ENCODE data around the gene IGFBP4. TPM values are rescaled to one million over a fixed set of nuclear protein-coding genes. Genes with fewer than 3 reads are reported as not detected.

The IGFBP4 gene
- polyA plus RNA-seq, 1 of the 3 experiments (the other 2 are of a cell fraction), result 128 TPM

- TF ChIP-seq, protein P1, sequence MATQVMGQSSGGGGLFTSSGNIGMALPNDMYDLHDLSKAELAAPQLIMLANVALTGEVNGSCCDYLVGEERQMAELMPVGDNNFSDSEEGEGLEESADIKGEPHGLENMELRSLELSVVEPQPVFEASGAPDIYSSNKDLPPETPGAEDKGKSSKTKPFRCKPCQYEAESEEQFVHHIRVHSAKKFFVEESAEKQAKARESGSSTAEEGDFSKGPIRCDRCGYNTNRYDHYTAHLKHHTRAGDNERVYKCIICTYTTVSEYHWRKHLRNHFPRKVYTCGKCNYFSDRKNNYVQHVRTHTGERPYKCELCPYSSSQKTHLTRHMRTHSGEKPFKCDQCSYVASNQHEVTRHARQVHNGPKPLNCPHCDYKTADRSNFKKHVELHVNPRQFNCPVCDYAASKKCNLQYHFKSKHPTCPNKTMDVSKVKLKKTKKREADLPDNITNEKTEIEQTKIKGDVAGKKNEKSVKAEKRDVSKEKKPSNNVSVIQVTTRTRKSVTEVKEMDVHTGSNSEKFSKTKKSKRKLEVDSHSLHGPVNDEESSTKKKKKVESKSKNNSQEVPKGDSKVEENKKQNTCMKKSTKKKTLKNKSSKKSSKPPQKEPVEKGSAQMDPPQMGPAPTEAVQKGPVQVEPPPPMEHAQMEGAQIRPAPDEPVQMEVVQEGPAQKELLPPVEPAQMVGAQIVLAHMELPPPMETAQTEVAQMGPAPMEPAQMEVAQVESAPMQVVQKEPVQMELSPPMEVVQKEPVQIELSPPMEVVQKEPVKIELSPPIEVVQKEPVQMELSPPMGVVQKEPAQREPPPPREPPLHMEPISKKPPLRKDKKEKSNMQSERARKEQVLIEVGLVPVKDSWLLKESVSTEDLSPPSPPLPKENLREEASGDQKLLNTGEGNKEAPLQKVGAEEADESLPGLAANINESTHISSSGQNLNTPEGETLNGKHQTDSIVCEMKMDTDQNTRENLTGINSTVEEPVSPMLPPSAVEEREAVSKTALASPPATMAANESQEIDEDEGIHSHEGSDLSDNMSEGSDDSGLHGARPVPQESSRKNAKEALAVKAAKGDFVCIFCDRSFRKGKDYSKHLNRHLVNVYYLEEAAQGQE (IDR thresholded peaks at IDR 0.05; ENCODE audit: low read depth, low read length), result no peak
- TF ChIP-seq YY1 (IDR thresholded peaks at IDR 0.05; ENCODE audit: low read depth) (no peak), EP300 (IDR thresholded peaks at IDR 0.05; ENCODE audit: borderline replicate concordance in 1 of 2, low read depth in 1 of 2, low read length in 1 of 2) (no peak)
Measured at GRCh38 chr17:40474419-40475002, 31.3 kb downstream of the IGFBP4 start (continued).

- H2AFZ ChIP-seq (ENCODE audit: low read depth), result peak overlapping the region; percentile 59; the same call in 1 of the 2 replicates
- WGBS (ENCODE audit: low lambda C conversion rate), result 94% methylated on average over 18 of the region's 18 CpGs
- DNase-seq, result no peak
- no peaks in the 10 kb centered on the region for H4K20me1 ChIP-seq (ENCODE audit: insufficient read depth)
- POLR2A ChIA-PET, result interaction anchor here (0.6 to 1.6 kb wide), 10 partner anchors 15 to 290 kb away, joined by 3 to 6 read pairs (median 4); no protein-coding TSS in a partner anchor
- H3K9me2 ChIP-seq, result no peaks in the 10 kb centered on the region
- H3F3A ChIP-seq (replicated peaks; ENCODE audit: insufficient read depth), result peaks cover 3% of the 10 kb centered on the region
- no peaks in the 10 kb centered on the region for H3K27me3 ChIP-seq (ENCODE audit: insufficient read depth)
- no peak overlapping the region for H3K4me3 ChIP-seq (ENCODE audit: low read depth in 2 of 2, low read length in 1 of 2)
- CTCF ChIA-PET, result interaction anchor here (0.6 to 9.6 kb wide), 54 partner anchors 9 to 553 kb away, joined by 3 to 253 read pairs (median 11); partner anchors contain the start of genes GJD3, IGFBP4, TNS4 and TOP2A
- peak overlapping the region; percentile 32 to 39; a peak in 1 of 4 replicates for H3K27ac ChIP-seq (ENCODE audit: low read depth in 2 of 2, low read length in 1 of 2)
- no peaks in the 10 kb centered on the region for H3K36me3 ChIP-seq (replicated peaks in 1 of 2; ENCODE audit: control insufficient read depth in 1 of 2, insufficient read depth in 2 of 2, low read length in 1 of 2)
- H3K9ac ChIP-seq, result peak overlapping the region; percentile 28; the same call in 1 of the 2 replicates
- H3K4me1 ChIP-seq (ENCODE audit: control insufficient read depth in 1 of 2, insufficient read depth in 2 of 2, low read depth in 1 of 2, low read length in 1 of 2), result peaks cover 12 to 15% of the 10 kb centered on the region in 2 experiments; a peak in 3 of 4 replicates
- H3K9me3 ChIP-seq, result no peaks in the 10 kb centered on the region
- no peaks in the 10 kb centered on the region for H3K79me2 ChIP-seq (ENCODE audit: insufficient read depth)
- no peak overlapping the region for H3K4me2 ChIP-seq
- TF ChIP-seq RAD21 (IDR thresholded peaks at IDR 0.05; ENCODE audit: low read length), result no peak
- no peak for TF ChIP-seq FOSL2 (IDR thresholded peaks at IDR 0.05; ENCODE audit: borderline replicate concordance, low read depth)
- TF ChIP-seq YY1 (IDR thresholded peaks at IDR 0.05; ENCODE audit: low read depth), result no peak
- no peak for TF ChIP-seq MEF2A (IDR thresholded peaks at IDR 0.05; ENCODE audit: borderline replicate concordance, low read depth)
- no peak for TF ChIP-seq POLR2AphosphoS5 (IDR thresholded peaks at IDR 0.05; ENCODE audit: low read depth, low read length)
- no peak for TF ChIP-seq TEAD4 (IDR thresholded peaks at IDR 0.05; ENCODE audit: borderline replicate concordance, insufficient read depth)
- no peak for TF ChIP-seq ELF1 (IDR thresholded peaks at IDR 0.05)
- TF ChIP-seq RXRA (IDR thresholded peaks at IDR 0.05; ENCODE audit: borderline replicate concordance, low read depth), result no peak
- TF ChIP-seq USF2 (IDR thresholded peaks at IDR 0.05; ENCODE audit: borderline replicate concordance, low read depth, low read length), result no peak
- TF ChIP-seq CHD2 (IDR thresholded peaks at IDR 0.05; ENCODE audit: low read length, partially characterized antibody), result no peak
- TF ChIP-seq FOXJ3 (CRISPR knock-in tag; IDR thresholded peaks at IDR 0.05), result no peak
- TF ChIP-seq NFIC (IDR thresholded peaks at IDR 0.05; ENCODE audit: borderline replicate concordance), result no peak
- TF ChIP-seq, protein P2, sequence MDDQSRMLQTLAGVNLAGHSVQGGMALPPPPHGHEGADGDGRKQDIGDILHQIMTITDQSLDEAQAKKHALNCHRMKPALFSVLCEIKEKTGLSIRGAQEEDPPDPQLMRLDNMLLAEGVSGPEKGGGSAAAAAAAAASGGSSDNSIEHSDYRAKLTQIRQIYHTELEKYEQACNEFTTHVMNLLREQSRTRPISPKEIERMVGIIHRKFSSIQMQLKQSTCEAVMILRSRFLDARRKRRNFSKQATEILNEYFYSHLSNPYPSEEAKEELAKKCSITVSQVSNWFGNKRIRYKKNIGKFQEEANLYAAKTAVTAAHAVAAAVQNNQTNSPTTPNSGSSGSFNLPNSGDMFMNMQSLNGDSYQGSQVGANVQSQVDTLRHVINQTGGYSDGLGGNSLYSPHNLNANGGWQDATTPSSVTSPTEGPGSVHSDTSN (IDR thresholded peaks at IDR 0.05), result no peak
- TF ChIP-seq TAF1 (IDR thresholded peaks at IDR 0.05; ENCODE audit: borderline replicate concordance, low read depth, low read length), result no peak
- TF ChIP-seq ZBTB33 (IDR thresholded peaks at IDR 0.05; ENCODE audit: borderline replicate concordance, low read depth), result no peak
- no peak for TF ChIP-seq GABPA (IDR thresholded peaks at IDR 0.05; ENCODE audit: low read depth)
- TF ChIP-seq SMC3 (IDR thresholded peaks at IDR 0.05; ENCODE audit: low read depth, low read length), result no peak
Measured at GRCh38 chr17:40475234-40475908, 32.1 kb downstream of the IGFBP4 start.
